Activated naive CD8-positive, alpha-beta T cell treated with anti-CD3 and anti-CD28 coated beads, Interleukin-2, amount 10 ng/mL, durations not matched to agents 7 days and 5 days (primary cell): ENCODE data around the gene CUX1. TPM values are rescaled to one million over a fixed set of nuclear protein-coding genes. Genes with fewer than 3 reads are reported as not detected.

Experiments
- ATAC-seq: fragments of 150-1000 bp; cut with Tn5 transposase; one replicate; pipeline ENCODE4 v1.10.0; 2021; ENCODE audit warnings: low read depth, moderate library complexity
- POLR2A ChIA-PET: fragments of 350-600 bp; sonication (Branson Sonifier 250); formaldehyde crosslinking; loops from one replicate; lab custom pipeline; 2021; ENCODE audit warnings: antibody characterized with exemption; lab: Charles Lee
- DNase-seq: peaks from one replicate; pipeline ENCODE4 v3.0.0; 2021
- H3K27ac Mint-ChIP-seq: one replicate; pipeline ENCODE4 v1.8.0; 2022; ENCODE audit warnings: mild to moderate bottlenecking, mixed read lengths
- H3K27me3 Mint-ChIP-seq: one replicate; pipeline ENCODE4 v1.8.0; 2022; ENCODE audit warnings: mild to moderate bottlenecking, moderate library complexity, mixed read lengths
- H3K36me3 Mint-ChIP-seq: one replicate; pipeline ENCODE4 v1.8.0; 2021; ENCODE audit warnings: mild to moderate bottlenecking, mixed read lengths
- H3K4me1 Mint-ChIP-seq: one replicate; pipeline ENCODE4 v1.8.0; 2021; ENCODE audit warnings: mixed read lengths
- H3K4me3 Mint-ChIP-seq: one replicate; pipeline ENCODE4 v1.8.0; 2022; ENCODE audit warnings: mild to moderate bottlenecking, moderate library complexity, mixed read lengths
- H3K9me3 Mint-ChIP-seq: one replicate; pipeline ENCODE4 v1.8.0; 2021; ENCODE audit warnings: mixed read lengths
- total RNA-seq, 2 experiments: library from RNA; stranded (reverse); gene quantifications; one replicate each; pipeline ENCODE4 v1.2.3, GENCODE V29; 2021

Gene CUX1
- total RNA-seq, 2 experiments from 2014 or later, result 35.7 to 37.6 TPM

DNA sequence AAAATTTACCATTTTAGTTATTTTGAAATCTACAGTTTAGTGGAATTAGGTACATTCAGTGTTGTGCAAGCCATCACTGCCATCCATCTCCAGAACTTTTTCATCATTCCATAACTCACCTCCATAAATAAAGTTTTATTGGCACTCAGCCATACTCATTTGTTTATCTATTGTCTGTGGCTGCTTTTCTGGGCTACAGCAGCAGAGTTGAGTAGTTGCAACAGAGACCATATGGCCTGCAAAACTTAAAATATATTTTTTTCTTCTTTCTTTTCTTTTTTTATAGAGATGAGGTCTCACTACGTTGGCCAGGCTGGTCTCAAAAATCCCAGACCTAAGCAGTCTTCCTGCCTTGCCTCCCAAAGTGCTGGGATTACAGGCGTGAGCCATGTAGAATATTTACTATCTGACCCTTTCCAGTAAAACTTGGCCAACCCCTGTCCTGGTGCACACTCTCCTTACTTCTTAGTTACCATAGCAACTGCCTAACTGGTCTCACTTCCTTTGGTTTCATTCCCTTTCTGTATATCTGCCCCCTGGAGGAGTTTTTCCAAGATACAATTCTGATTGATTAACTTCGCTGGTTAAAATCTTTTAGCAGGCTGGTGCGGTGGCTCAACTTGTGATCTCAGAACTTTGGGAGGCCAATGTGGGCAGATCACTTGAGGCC, 133.2 kb downstream of the CUX1 start:
- Mint-ChIP-seq H3K4me3 (no peak overlapping the region), H3K9me3 (no peaks in the 10 kb centered on the region), H3K27me3 (no peaks in the 10 kb centered on the region), H3K27ac (no peak overlapping the region), H3K36me3 (no peaks in the 10 kb centered on the region), H3K4me1 (peaks cover 3% of the 10 kb centered on the region)
- POLR2A ChIA-PET, result no interaction called here
- no peak for ATAC-seq
- DNase-seq, result no peak

DNA sequence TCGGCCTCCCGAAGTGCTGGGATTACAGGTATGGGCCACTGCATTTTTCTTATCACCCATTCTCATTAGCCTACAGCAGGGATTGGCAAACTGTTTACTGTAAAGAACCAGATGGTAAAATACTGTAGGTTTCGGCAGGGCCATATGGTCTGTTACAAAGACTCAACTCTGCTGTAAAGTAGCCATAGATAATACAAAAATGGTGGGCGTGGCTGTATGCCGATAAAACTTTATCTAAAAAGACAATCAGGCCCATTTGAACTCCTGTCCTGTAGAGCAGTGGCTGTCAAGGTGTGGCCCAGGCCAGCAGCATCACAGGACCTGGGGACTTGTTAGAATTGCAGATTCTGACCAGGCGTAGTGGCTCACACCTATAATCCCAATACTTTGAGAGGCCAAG, 134.3 kb downstream of the CUX1 start:
- ATAC-seq (no peak), DNase-seq (no peak)
- Mint-ChIP-seq H3K9me3 (no peaks in the 10 kb centered on the region), H3K4me1 (peaks cover 3% of the 10 kb centered on the region), H3K27me3 (no peaks in the 10 kb centered on the region), H3K27ac (no peak overlapping the region), H3K4me3 (no peak overlapping the region), H3K36me3 (no peaks in the 10 kb centered on the region)
- POLR2A ChIA-PET, result no interaction called here

DNA sequence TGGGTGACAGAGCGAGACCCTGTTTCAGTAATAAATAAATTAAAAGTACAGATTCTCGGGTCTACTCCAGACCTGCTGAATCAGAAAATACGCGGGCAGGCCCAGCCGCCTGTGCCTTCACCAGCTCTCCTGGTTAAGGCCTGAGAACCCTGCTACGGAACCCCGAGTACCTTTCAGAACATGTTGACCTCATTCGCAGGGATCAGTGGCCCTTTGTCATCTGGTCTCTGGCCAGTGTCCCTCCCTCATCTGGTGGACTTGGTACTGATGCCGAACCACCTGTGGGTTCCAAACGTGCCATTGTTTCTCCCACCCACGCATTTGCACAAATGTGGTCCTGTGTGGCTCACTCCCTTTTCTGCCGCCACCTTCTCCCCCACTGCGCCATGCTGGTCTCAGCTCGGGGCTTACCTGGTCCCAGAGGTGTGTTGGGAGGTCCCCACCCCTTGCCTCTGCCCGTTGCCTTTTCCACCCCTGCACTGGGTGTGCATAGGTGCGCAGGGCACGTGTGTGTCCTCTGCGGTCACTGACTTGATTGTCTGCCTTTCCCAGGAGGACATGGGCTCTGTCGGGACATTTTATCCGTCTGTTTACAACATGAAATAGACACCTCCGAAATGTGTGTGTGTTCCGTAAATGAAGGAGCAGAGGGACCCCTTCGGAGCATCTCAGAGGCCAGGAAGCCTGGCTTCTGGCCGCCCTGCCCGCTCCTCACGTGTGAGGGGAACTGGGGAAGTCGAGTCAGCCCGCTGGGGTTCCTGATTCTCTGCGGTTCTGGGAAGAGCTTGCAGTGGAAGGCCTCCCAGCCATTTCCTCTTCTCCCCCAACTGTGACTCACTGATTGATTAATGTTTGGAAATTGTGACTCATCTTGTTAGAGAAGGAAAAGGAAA, 135.2 kb downstream of the CUX1 start:
- H3K9me3 Mint-ChIP-seq, result no peaks in the 10 kb centered on the region
- ATAC-seq, result no peak
- H3K27me3 Mint-ChIP-seq, result no peaks in the 10 kb centered on the region
- no peak for DNase-seq
- H3K36me3 Mint-ChIP-seq, result no peaks in the 10 kb centered on the region
- peaks cover 3% of the 10 kb centered on the region for H3K4me1 Mint-ChIP-seq
- no peak overlapping the region for H3K4me3 Mint-ChIP-seq
- H3K27ac Mint-ChIP-seq, result no peak overlapping the region
- POLR2A ChIA-PET, result no interaction called here

DNA sequence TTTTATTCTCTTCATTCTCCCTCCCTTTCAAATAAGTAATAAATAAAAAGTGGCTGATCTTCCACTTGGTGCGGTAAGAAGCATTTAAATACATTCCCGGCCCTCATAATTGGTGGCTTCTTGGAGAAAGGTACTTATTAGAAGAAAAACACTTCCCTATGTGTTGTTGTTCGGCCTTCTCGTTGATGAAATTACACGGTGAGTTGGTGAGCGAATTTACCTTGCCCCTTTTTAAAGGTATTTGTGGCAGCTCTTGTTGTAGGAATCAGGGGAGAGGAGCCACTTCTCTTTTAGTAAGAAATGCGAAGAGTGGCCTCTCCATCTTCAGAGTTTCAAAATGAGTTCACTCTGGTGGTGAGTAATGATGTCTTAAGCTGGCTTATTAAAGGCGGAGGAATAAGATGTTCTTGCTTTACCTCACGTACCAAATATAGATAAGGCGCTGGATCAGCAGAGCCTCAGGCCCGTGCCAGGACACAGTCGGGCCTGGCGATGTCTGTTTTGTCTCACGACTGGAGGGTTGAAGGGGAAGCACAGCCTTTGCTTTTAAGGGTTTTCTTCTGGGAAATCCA, 135.9 kb downstream of the CUX1 start:
- POLR2A ChIA-PET, result no interaction called here
- ATAC-seq, result no peak
- H3K27me3 Mint-ChIP-seq, result no peaks in the 10 kb centered on the region
- H3K4me3 Mint-ChIP-seq, result no peak overlapping the region
- no peak overlapping the region for H3K27ac Mint-ChIP-seq
- no peaks in the 10 kb centered on the region for H3K9me3 Mint-ChIP-seq
- peaks cover 5% of the 10 kb centered on the region for H3K4me1 Mint-ChIP-seq
- no peaks in the 10 kb centered on the region for H3K36me3 Mint-ChIP-seq
- DNase-seq, result no peak

GRCh38 chr7:101954499-101954898, 137.1 kb downstream of the CUX1 start:
- Mint-ChIP-seq H3K27ac (no peak overlapping the region), H3K27me3 (no peaks in the 10 kb centered on the region)
- POLR2A ChIA-PET, result no interaction called here

GRCh38 chr7:101956130-101956529, 138.7 kb downstream of the CUX1 start:
- no peak for ATAC-seq
- H3K36me3 Mint-ChIP-seq, result no peaks in the 10 kb centered on the region

More at GRCh38 chr7:101954499-101954898, 137.1 kb downstream of the CUX1 start:
- Mint-ChIP-seq H3K9me3 (no peaks in the 10 kb centered on the region), H3K36me3 (no peaks in the 10 kb centered on the region), H3K4me3 (no peak overlapping the region), H3K4me1 (peaks cover 5% of the 10 kb centered on the region)
- DNase-seq (no peak), ATAC-seq (no peak)

GRCh38 chr7:101957744-101958525, 140.5 kb downstream of the CUX1 start:
- Mint-ChIP-seq H3K36me3 (no peaks in the 10 kb centered on the region), H3K4me1 (peaks cover 5% of the 10 kb centered on the region), H3K27ac (no peak overlapping the region), H3K27me3 (no peaks in the 10 kb centered on the region), H3K4me3 (no peak overlapping the region), H3K9me3 (no peaks in the 10 kb centered on the region)
- no peak for ATAC-seq
- no peak for DNase-seq
- POLR2A ChIA-PET, result no interaction called here

More at GRCh38 chr7:101956130-101956529, 138.7 kb downstream of the CUX1 start:
- Mint-ChIP-seq H3K27me3 (no peaks in the 10 kb centered on the region), H3K4me3 (no peak overlapping the region), H3K4me1 (peaks cover 5% of the 10 kb centered on the region), H3K27ac (no peak overlapping the region), H3K9me3 (no peaks in the 10 kb centered on the region)
- DNase-seq, result no peak
- POLR2A ChIA-PET, result no interaction called here

DNA sequence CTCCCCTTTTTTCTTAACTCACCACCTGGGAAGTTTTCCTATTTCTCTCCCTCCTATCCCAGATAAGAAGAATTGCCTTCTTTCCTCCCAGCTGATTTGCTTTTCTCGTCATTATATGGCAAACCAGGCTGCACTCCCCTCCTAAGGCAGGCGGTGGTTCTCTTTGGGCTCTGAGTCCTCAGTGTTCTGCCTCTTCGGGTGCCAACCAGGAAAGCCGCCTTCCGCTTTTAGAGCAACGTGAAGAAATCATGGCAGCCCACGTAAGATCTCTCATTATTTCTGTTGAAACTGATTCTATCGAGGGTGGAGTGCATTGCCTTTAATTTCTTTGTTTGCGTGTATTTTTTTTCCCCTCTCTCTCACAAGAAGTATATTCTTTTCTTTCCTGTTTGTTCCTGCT, 141.9 kb downstream of the CUX1 start:
- DNase-seq, result no peak
- Mint-ChIP-seq H3K36me3 (no peaks in the 10 kb centered on the region), H3K9me3 (no peaks in the 10 kb centered on the region), H3K4me3 (no peak overlapping the region), H3K27me3 (no peaks in the 10 kb centered on the region), H3K4me1 (peaks cover 2% of the 10 kb centered on the region), H3K27ac (no peak overlapping the region)
- ATAC-seq, result no peak
- POLR2A ChIA-PET, result no interaction called here

GRCh38 chr7:101959829-101960228, 142.4 kb downstream of the CUX1 start:
- Mint-ChIP-seq H3K27me3 (no peaks in the 10 kb centered on the region), H3K4me1 (peaks cover 2% of the 10 kb centered on the region), H3K27ac (no peak overlapping the region), H3K36me3 (no peaks in the 10 kb centered on the region), H3K9me3 (no peaks in the 10 kb centered on the region), H3K4me3 (no peak overlapping the region)
- POLR2A ChIA-PET, result no interaction called here
- no peak for DNase-seq
- no peak for ATAC-seq

- peaks cover 2% of the 10 kb centered on the region for H3K4me1 Mint-ChIP-seq
- no peak for DNase-seq
- no peak overlapping the region for H3K4me3 Mint-ChIP-seq
- no peaks in the 10 kb centered on the region for H3K9me3 Mint-ChIP-seq
- no peak overlapping the region for H3K27ac Mint-ChIP-seq
- H3K36me3 Mint-ChIP-seq, result no peaks in the 10 kb centered on the region
- POLR2A ChIA-PET, result no interaction called here
- H3K27me3 Mint-ChIP-seq, result no peaks in the 10 kb centered on the region
- no peak for ATAC-seq
Measured at GRCh38 chr7:101960323-101960722, 142.9 kb downstream of the CUX1 start.

- Mint-ChIP-seq H3K27ac (no peak overlapping the region), H3K36me3 (no peaks in the 10 kb centered on the region), H3K27me3 (no peaks in the 10 kb centered on the region), H3K9me3 (no peaks in the 10 kb centered on the region), H3K4me1 (peaks cover 2% of the 10 kb centered on the region), H3K4me3 (no peak overlapping the region)
- no peak for DNase-seq
- POLR2A ChIA-PET, result no interaction called here
- ATAC-seq, result no peak
Measured at GRCh38 chr7:101960985-101961708, 143.7 kb downstream of the CUX1 start.

GRCh38 chr7:101961811-101962210, 144.4 kb downstream of the CUX1 start:
- Mint-ChIP-seq H3K36me3 (no peaks in the 10 kb centered on the region), H3K4me3 (no peak overlapping the region), H3K27me3 (no peaks in the 10 kb centered on the region), H3K9me3 (no peaks in the 10 kb centered on the region), H3K4me1 (peaks cover 2% of the 10 kb centered on the region), H3K27ac (no peak overlapping the region)
- POLR2A ChIA-PET, result no interaction called here
- ATAC-seq (no peak), DNase-seq (no peak)

DNA sequence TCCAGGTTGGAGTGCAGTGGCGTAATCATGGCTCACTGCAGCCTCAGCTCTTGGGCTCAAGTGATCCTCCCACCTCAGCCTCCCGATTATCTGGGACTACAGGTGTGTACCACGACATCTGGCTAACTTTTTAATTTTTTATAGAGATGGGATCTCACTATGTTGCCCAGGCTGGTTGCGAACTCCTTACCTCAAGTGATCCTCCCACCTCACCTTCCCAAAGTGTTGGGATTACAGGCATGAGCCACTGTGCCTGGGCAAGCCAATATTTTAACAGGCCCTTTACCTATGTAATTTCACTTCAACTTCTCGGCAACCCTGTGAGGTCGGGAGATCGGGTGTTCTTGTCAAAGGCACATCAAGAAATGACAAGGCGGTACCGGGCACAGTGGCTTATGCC, 146.3 kb downstream of the CUX1 start:
- H3K36me3 Mint-ChIP-seq, result no peaks in the 10 kb centered on the region
- DNase-seq (no peak), ATAC-seq (no peak)
- no peaks in the 10 kb centered on the region for H3K4me1 Mint-ChIP-seq
- H3K4me3 Mint-ChIP-seq, result no peak overlapping the region
- H3K27ac Mint-ChIP-seq, result no peak overlapping the region
- POLR2A ChIA-PET, result no interaction called here
- H3K9me3 Mint-ChIP-seq, result no peaks in the 10 kb centered on the region
- H3K27me3 Mint-ChIP-seq, result no peaks in the 10 kb centered on the region
